GM23248 (cell line): Measurements from ENCODE around the gene KRT71. TPM values are rescaled to one million over a fixed set of nuclear protein-coding genes. Genes with fewer than 3 reads are reported as not detected.

Experiments
- DNase-seq: peaks from one replicate; pipeline ENCODE4 v3.0.0-alpha.2; 2015
- H2AFZ ChIP-seq: fragments of 200-600 bp; sonication (generic); 2 replicates; pipeline ENCODE4 v1.6.1; 2016; ENCODE audit warnings: antibody characterized with exemption
- H3F3A ChIP-seq: fragments of 200-600 bp; sonication (generic); 2 replicates; pipeline ENCODE4 v1.6.1; 2016; ENCODE audit warnings: mild to moderate bottlenecking, antibody characterized with exemption, mixed run types; ENCODE audit not compliant: insufficient read depth
- H3K27ac ChIP-seq: fragments of 200-600 bp; sonication (generic); 2 replicates; pipeline ENCODE4 v1.5.1; 2016; ENCODE audit warnings: mild to moderate bottlenecking
- H3K27me3 ChIP-seq: fragments of 200-600 bp; sonication (generic); replicated peaks from 2 replicates; pipeline ENCODE4 v1.6.1; 2016; ENCODE audit warnings: mild to moderate bottlenecking; ENCODE audit not compliant: insufficient read depth
- H3K36me3 ChIP-seq: fragments of 200-600 bp; sonication (generic); 2 replicates; pipeline ENCODE4 v1.6.1; 2016; ENCODE audit warnings: low read depth, mild to moderate bottlenecking
- H3K4me1 ChIP-seq: fragments of 200-600 bp; sonication (generic); 2 replicates; pipeline ENCODE4 v1.6.1; 2016; ENCODE audit warnings: mild to moderate bottlenecking; ENCODE audit not compliant: insufficient read depth
- H3K4me2 ChIP-seq: fragments of 200-600 bp; sonication (generic); one replicate; pipeline ENCODE4 v1.6.1; 2016; ENCODE audit warnings: mild to moderate bottlenecking; ENCODE audit not compliant: unreplicated experiment
- H3K4me3 ChIP-seq: fragments of 200-600 bp; sonication (generic); 2 replicates; pipeline ENCODE4 v1.5.1; 2016; ENCODE audit warnings: mild to moderate bottlenecking
- H3K79me2 ChIP-seq: fragments of 200-600 bp; sonication (generic); 2 replicates; pipeline ENCODE4 v1.6.1; 2016; ENCODE audit warnings: mild to moderate bottlenecking; ENCODE audit not compliant: insufficient read depth
- H3K9ac ChIP-seq: fragments of 200-600 bp; sonication (generic); 2 replicates; pipeline ENCODE4 v1.6.1; 2016; ENCODE audit warnings: mild to moderate bottlenecking
- H3K9me2 ChIP-seq: fragments of 200-600 bp; sonication (generic); 2 replicates; pipeline ENCODE4 v1.6.1; 2016; ENCODE audit warnings: mixed run types, mild to moderate bottlenecking, moderate library complexity; ENCODE audit not compliant: insufficient read depth
- H3K9me3 ChIP-seq: fragments of 200-600 bp; sonication (generic); one replicate; pipeline ENCODE4 v1.6.1; 2017; ENCODE audit warnings: low read depth
- H4K20me1 ChIP-seq: fragments of 200-600 bp; sonication (generic); 2 replicates; pipeline ENCODE4 v1.6.0; 2016; ENCODE audit not compliant: insufficient read depth
- EZH2 ChIP-seq: fragments of 200-600 bp; sonication (generic); IDR thresholded peaks from 2 replicates; pipeline ENCODE4 v1.6.1; 2018; ENCODE audit warnings: antibody characterized with exemption, mild to moderate bottlenecking; ENCODE audit not compliant: insufficient read depth, poor library complexity, severe bottlenecking
- EZH2phosphoT487 ChIP-seq: fragments of 200-600 bp; sonication (generic); IDR thresholded peaks from 2 replicates; pipeline ENCODE4 v1.6.1; 2018; ENCODE audit warnings: antibody characterized with exemption, moderate library complexity, mild to moderate bottlenecking, low read depth; ENCODE audit not compliant: insufficient read depth
- WGBS, 2 experiments: methylation state at CpG; one replicate each; pipeline ENCODE4 v1.1.6; 2015 to 2017; ENCODE audit warnings: low lambda C conversion rate in 2 of 2, low coverage in 1 of 2; ENCODE audit errors: missing lambda C conversion rate in 2 of 2; 5-methylcytosine and 5-hydroxymethylcytosine counted together
- in situ Hi-C: fragments of 300-500 bp; cut with MboI; formaldehyde crosslinking; loops from 2 replicates; pipeline ENCODE4 v1.15.0; 2020
- polyA plus RNA-seq: library from polyadenylated mRNA; unstranded; fragments of >200 nt; fragmentation: Nextera tagmentation; extraction: Ambion mirVana; gene quantifications from 2 replicates; pipeline ENCODE4 v1.2.1, GENCODE V29; 2016
- total RNA-seq: library from RNA; depleted of rRNA; stranded (reverse); fragments of >200 nt; shearing (Covaris generic); gene quantifications from 2 replicates; pipeline ENCODE4 v1.2.3, GENCODE V29; 2014

The KRT71 gene
- total and polyA plus RNA-seq, 2 experiments from 2014 or later, result not detected

GRCh38 chr12:52517888-52518287 lies 35.1 kb downstream of the KRT71 start:
- no peaks in the 10 kb centered on the region for H4K20me1 ChIP-seq
- no peaks in the 10 kb centered on the region for H3K36me3 ChIP-seq
- no peak overlapping the region for H2AFZ ChIP-seq
- no peaks in the 10 kb centered on the region for H3F3A ChIP-seq
- H3K4me1 ChIP-seq, result no peaks in the 10 kb centered on the region
- H3K9me3 ChIP-seq, result no peaks in the 10 kb centered on the region
- no peaks in the 10 kb centered on the region for H3K9me2 ChIP-seq
- H3K27me3 ChIP-seq, result peaks cover 44% of the 10 kb centered on the region
- H3K9ac ChIP-seq, result no peak overlapping the region
- TF ChIP-seq EZH2phosphoT487, result no peak
- in situ Hi-C loops, result no loop called here
- H3K4me3 ChIP-seq, result no peak overlapping the region
- no peaks in the 10 kb centered on the region for H3K79me2 ChIP-seq
- WGBS, 2 experiments, result 81 to 83% methylated on average over 5 of the region's 5 CpGs
- no peak overlapping the region for H3K27ac ChIP-seq
- no peak overlapping the region for H3K4me2 ChIP-seq
- DNase-seq, result no peak

GRCh38 chr12:52517005-52517835 lies 35.7 kb downstream of the KRT71 start:
- no peaks in the 10 kb centered on the region for H4K20me1 ChIP-seq
- in situ Hi-C loops, result no loop called here

DNA sequence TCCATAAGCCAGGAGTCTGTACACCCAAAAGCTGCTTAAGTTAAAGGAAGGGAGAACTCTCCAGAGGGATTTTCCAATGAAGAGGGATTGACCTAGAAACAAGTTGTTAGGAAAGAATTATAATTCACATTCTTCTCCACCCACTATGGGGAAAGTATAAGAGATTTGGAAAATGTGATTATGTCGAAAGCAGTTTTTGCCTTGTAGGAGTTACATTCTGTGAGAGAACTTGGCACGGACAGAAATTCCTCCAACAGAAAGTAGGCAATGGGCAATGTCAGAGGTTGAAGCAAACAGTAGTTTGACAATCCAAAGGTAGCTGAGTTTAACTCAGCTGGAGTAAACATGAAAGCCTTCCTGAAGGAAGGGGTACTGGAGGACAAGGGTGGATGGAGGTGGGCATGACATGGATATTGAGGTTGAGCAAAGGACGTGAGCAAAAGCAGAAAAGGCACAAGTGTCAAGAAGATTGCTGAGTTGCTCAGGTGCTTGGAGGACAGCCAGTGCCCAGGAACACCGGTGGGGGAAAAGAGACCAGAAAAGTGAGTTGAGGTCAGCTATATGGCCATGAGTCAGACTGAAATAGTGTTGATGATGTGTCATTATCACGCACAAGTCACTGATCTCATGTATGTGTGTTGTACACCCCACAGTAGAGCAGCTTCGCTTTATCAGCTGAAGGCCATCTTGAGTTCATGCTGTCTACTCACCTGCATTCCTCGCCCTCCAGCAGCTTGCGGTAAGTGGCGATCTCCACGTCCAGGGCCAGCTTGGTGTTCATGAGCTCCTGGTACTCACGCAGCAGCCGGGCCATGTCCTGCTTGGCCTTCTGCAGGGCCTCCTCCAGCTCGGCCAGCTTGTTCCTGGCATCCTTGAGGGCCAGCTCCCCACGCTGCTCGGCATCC lies 36.8 kb downstream of the KRT71 start:
- H3K79me2 ChIP-seq, result no peaks in the 10 kb centered on the region
- in situ Hi-C loops, result no loop called here

More at GRCh38 chr12:52517005-52517835, 35.7 kb downstream of the KRT71 start:
- no peak overlapping the region for H3K4me2 ChIP-seq
- no peaks in the 10 kb centered on the region for H3K9me3 ChIP-seq
- no peaks in the 10 kb centered on the region for H3K9me2 ChIP-seq
- no peak for DNase-seq
- H3K79me2 ChIP-seq, result no peaks in the 10 kb centered on the region
- H3K4me1 ChIP-seq, result no peaks in the 10 kb centered on the region
- no peak for TF ChIP-seq EZH2phosphoT487
- TF ChIP-seq EZH2, result no peak
- 86 to 89% methylated on average over 14 of the region's 14 CpGs for WGBS, 2 experiments
- peaks cover 49% of the 10 kb centered on the region for H3K27me3 ChIP-seq
- H3K4me3 ChIP-seq, result no peak overlapping the region
- H3K9ac ChIP-seq, result no peak overlapping the region
- H3K27ac ChIP-seq, result no peak overlapping the region
- no peaks in the 10 kb centered on the region for H3F3A ChIP-seq
- no peak overlapping the region for H2AFZ ChIP-seq
- H3K36me3 ChIP-seq, result no peaks in the 10 kb centered on the region

DNA sequence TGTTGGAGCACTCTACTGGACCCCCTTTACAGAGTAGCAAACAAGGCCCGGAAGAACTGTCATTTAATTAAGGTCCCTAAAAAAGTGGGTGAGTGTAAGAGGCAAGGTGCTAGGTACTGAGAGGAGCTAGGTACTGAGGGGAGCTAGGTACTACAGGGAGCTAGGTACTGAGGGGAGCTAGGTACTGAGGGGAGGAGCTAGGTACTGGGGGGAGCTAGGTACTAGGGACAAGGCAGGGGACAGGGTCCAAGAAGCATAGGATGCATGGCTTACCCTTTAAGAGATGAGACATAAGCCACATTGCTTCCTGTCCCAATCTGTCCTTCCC lies 37.7 kb downstream of the KRT71 start:
- H3K9ac ChIP-seq, result no peak overlapping the region
- 86 to 92% methylated on average over 1 of the region's 1 CpG for WGBS, 2 experiments
- H2AFZ ChIP-seq, result no peak overlapping the region
- H4K20me1 ChIP-seq, result no peaks in the 10 kb centered on the region
- peaks cover 47% of the 10 kb centered on the region for H3K27me3 ChIP-seq
- TF ChIP-seq EZH2phosphoT487, result no peak
- no peak for TF ChIP-seq EZH2
- H3K4me2 ChIP-seq, result no peak overlapping the region
- no peaks in the 10 kb centered on the region for H3K9me3 ChIP-seq
- DNase-seq, result no peak
- H3K4me3 ChIP-seq, result no peak overlapping the region
- no peaks in the 10 kb centered on the region for H3K4me1 ChIP-seq
- in situ Hi-C loops, result no loop called here
- no peaks in the 10 kb centered on the region for H3K36me3 ChIP-seq
- H3K79me2 ChIP-seq, result no peaks in the 10 kb centered on the region
- no peaks in the 10 kb centered on the region for H3K9me2 ChIP-seq
- no peak overlapping the region for H3K27ac ChIP-seq
- H3F3A ChIP-seq, result no peaks in the 10 kb centered on the region

More for the DNA sequence above, 36.8 kb downstream of the KRT71 start:
- H3K4me1 ChIP-seq, result no peaks in the 10 kb centered on the region
- WGBS, 2 experiments, result 68 to 73% methylated on average over 15 of the region's 15 CpGs
- no peaks in the 10 kb centered on the region for H3K9me3 ChIP-seq
- no peak for TF ChIP-seq EZH2
- TF ChIP-seq EZH2phosphoT487, result no peak
- H3K27me3 ChIP-seq, result peaks cover 49% of the 10 kb centered on the region
- no peaks in the 10 kb centered on the region for H4K20me1 ChIP-seq
- H3F3A ChIP-seq, result no peaks in the 10 kb centered on the region
- no peaks in the 10 kb centered on the region for H3K36me3 ChIP-seq
- no peaks in the 10 kb centered on the region for H3K9me2 ChIP-seq
- no peak overlapping the region for H3K9ac ChIP-seq
- no peak overlapping the region for H2AFZ ChIP-seq
- no peak overlapping the region for H3K4me3 ChIP-seq
- no peak overlapping the region for H3K27ac ChIP-seq
- H3K4me2 ChIP-seq, result no peak overlapping the region
- peak; percentile 55 for DNase-seq
